ENCODE measurements around the gene STIM2. TPM values are rescaled to one million over a fixed set of nuclear protein-coding genes. Genes with fewer than 3 reads are reported as not detected.

STIM2 gene
- total RNA-seq, 1 donor from 2014 or later = 21.9 TPM

GRCh38 chr4:27048429-27049238, 188.0 kb downstream of the STIM2 start:
- peak; percentile 78 for DNase-seq

- no peak for DNase-seq
Observed at GRCh38 chr4:27049239-27049829, 188.7 kb downstream of the STIM2 start.

- DNase-seq = no peak
Observed at GRCh38 chr4:27050731-27051130, 190.1 kb downstream of the STIM2 start.

- DNase-seq = no peak
Observed at GRCh38 chr4:27055221-27055760, 194.7 kb downstream of the STIM2 start.

- no peak for DNase-seq
Observed at GRCh38 chr4:27056281-27056680, 195.6 kb downstream of the STIM2 start.

- no peak for DNase-seq
Observed at GRCh38 chr4:27057053-27057452, 196.4 kb downstream of the STIM2 start.

GRCh38 chr4:27057662-27058061, 197.0 kb downstream of the STIM2 start:
- no peak for DNase-seq

- no peak for DNase-seq
Observed at GRCh38 chr4:27058819-27059406, 198.3 kb downstream of the STIM2 start.

- no peak for DNase-seq
Observed at GRCh38 chr4:27059446-27059845, 198.8 kb downstream of the STIM2 start.

- DNase-seq = no peak
Observed at GRCh38 chr4:27062256-27062655, 201.6 kb downstream of the STIM2 start.

- DNase-seq = no peak
Observed at GRCh38 chr4:27066591-27066990, 205.9 kb downstream of the STIM2 start.

GRCh38 chr4:27068151-27068867, 207.7 kb downstream of the STIM2 start:
- DNase-seq = no peak

All from skin of body (tissue), 2 donors.